Spleen (tissue), 11 donors: ENCODE results near the gene IQSEC3. TPM values are rescaled to one million over a fixed set of nuclear protein-coding genes. Genes with fewer than 3 reads are reported as not detected.
"Not testable (repeated sequence)": the region's sequence is repeated elsewhere in the genome, so short reads cannot be mapped to it uniquely, and the experiment has no call there.

Experiments
- DNase-seq: peaks from one replicate; pipeline ENCODE4 v3.0.0-alpha.2; 2020
- H3K27ac ChIP-seq, 8 donors: fragments of 200-600 bp; sonication (generic) in 7 of 8; 1 replicate in 4 of 8; 2 replicates in 4 of 8; pipeline versions ENCODE4 v1.5.0 to v1.8.0; 2016 to 2021; ENCODE audit warnings: inconsistent platforms in 4 of 8, mild to moderate bottlenecking in 4 of 8, moderate library complexity in 1 of 8
- H3K27me3 ChIP-seq, 7 donors: fragments of 200-600 bp; sonication (generic) in 6 of 7; replicated peaks in 1 of 7; 1 replicate in 4 of 7; 2 replicates in 3 of 7; pipeline versions ENCODE4 v1.5.0 to v1.8.0; 2016 to 2021; ENCODE audit warnings: inconsistent platforms in 3 of 7, mild to moderate bottlenecking in 1 of 7
- H3K36me3 ChIP-seq, 6 donors: fragments of 200-600 bp; sonication (generic) in 5 of 6; 1 replicate in 4 of 6; 2 replicates in 2 of 6; pipeline versions ENCODE4 v1.5.0 to v1.8.0; 2016 to 2021; ENCODE audit warnings: inconsistent platforms in 2 of 6
- H3K4me1 ChIP-seq, 6 donors: fragments of 200-600 bp; sonication (generic) in 5 of 6; 1 replicate in 3 of 6; 2 replicates in 3 of 6; pipeline versions ENCODE4 v1.5.0 to v1.8.0; 2016 to 2021; ENCODE audit warnings: inconsistent platforms in 3 of 6
- H3K4me3 ChIP-seq, 8 donors: fragments of 200-600 bp; sonication (generic) in 7 of 8; 1 replicate in 4 of 8; 2 replicates in 4 of 8; pipeline versions ENCODE4 v1.5.0 to v1.8.0; 2016 to 2021; ENCODE audit warnings: inconsistent platforms in 4 of 8, mild to moderate bottlenecking in 4 of 8, moderate library complexity in 2 of 8
- H3K9me3 ChIP-seq, 8 donors: fragments of 200-600 bp; sonication (generic) in 7 of 8; 1 replicate in 4 of 8; 2 replicates in 4 of 8; pipeline versions ENCODE4 v1.5.0 to v1.8.0; 2016 to 2021; ENCODE audit warnings: inconsistent platforms in 4 of 8
- CTCF ChIP-seq, 11 experiments: fragments of 200-600 bp in 7 of 11; fragments of 450-650 bp in 4 of 11; sonication (generic) in 4 of 11; IDR thresholded peaks in 8 of 11; conservative IDR thresholded peaks in 3 of 11; 1 replicate in 7 of 11; 2 replicates in 4 of 11; pipeline versions ENCODE4 v1.4.0 to v1.8.0; 2016 to 2021; ENCODE audit warnings: antibody characterized with exemption in 11 of 11, inconsistent platforms in 4 of 11, mild to moderate bottlenecking in 1 of 11
- POLR2A ChIP-seq, 3 donors: fragments of 450-650 bp; IDR thresholded peaks; one replicate each; pipeline ENCODE4 v1.5.1; 2017; ENCODE audit warnings: antibody characterized with exemption in 3 of 3, mild to moderate bottlenecking in 1 of 3
- POLR2AphosphoS5 ChIP-seq, 3 donors: sonication (generic); formaldehyde crosslinking; IDR thresholded peaks; one replicate each; pipeline ENCODE4 v1.5.1; 2017; ENCODE audit warnings: antibody characterized with exemption in 3 of 3
- WGBS, 5 donors: extraction: QIAGEN DNeasy Blood & Tissue Kit in 3 of 5; methylation state at CpG; one replicate each; pipeline versions ENCODE4 v1.1.5 to v1.1.7; 2013 to 2018; 5-methylcytosine and 5-hydroxymethylcytosine counted together
- intact Hi-C: fragments of 100-400 bp; cut with DNase I; formaldehyde crosslinking; loops from one replicate; pipeline ENCODE4 v1.15.0; 2023; ENCODE audit warnings: low total_unique reads
- polyA plus RNA-seq, 3 donors: library from polyadenylated mRNA; stranded (reverse); fragments of 200-250 nt; gene quantifications; one replicate each; pipeline ENCODE4 v1.2.1, GENCODE V29; 2013
- total RNA-seq, 7 donors: library from RNA; depleted of rRNA in 3 of 7; stranded (reverse); fragments of >200 nt in 3 of 7; fragmentation: NEBNext Ultra II Directional in 4 of 7; extraction: Animal tissue kit (Norgen Biotek cat#: 25700) in 4 of 7; gene quantifications; one replicate each; pipeline versions ENCODE4 v1.1.0 to v1.2.1, GENCODE V29; 2016 to 2021
- donor health status: healthy with polysubstance abuse.
- donor health status: DM: no; HTN: no; CAD: no; lungs with moderate emphysema.
- donor health status: DM: no; HTN: no; CAD: no.
- donor health status: Bipolar disorder and iron deficiency.
- donor health status: healthy.
- donor health status: DM: no; HTN: no; CAD: no.
- donor health status: DM: yes; HTN: yes; CAD: no.

Gene IQSEC3
- total and polyA plus RNA-seq, 10 donors = 0.20 to 1.6 (median 0.52) TPM; not detected in 1

- Histone ChIP-seq H3K4me1 (peaks cover 0 to 30% (median 17%) of the 10 kb centered on the region in 6 donors), H3K27me3 (peaks cover 0 to 57% (median 13%) of the 10 kb centered on the region in 7 donors), H3K36me3 (no peaks in the 10 kb centered on the region), H3K4me3 (no peak overlapping the region), H3K27ac (no peak overlapping the region), H3K9me3 (no peaks in the 10 kb centered on the region)
- no peak for DNase-seq
- no peak for TF ChIP-seq POLR2A (IDR thresholded peaks at IDR 0.05)
- TF ChIP-seq CTCF (IDR thresholded peaks at IDR 0.05 in 8 of 11, conservative IDR thresholded peaks at IDR 0.05 in 3 of 11) = no peak
- no peak for TF ChIP-seq POLR2AphosphoS5 (IDR thresholded peaks at IDR 0.05)
- intact Hi-C loops = no loop called here
- WGBS, 5 donors = 32 to 54% (median 44%) methylated on average over 12 to 13 of the region's 13 CpGs
Observed at GRCh38 chr12:184811-185575, 118.4 kb downstream of the IQSEC3 start.

GRCh38 chr12:185576-185955, 119.0 kb downstream of the IQSEC3 start:
- TF ChIP-seq POLR2A (IDR thresholded peaks at IDR 0.05) = no peak
- TF ChIP-seq CTCF (IDR thresholded peaks at IDR 0.05 in 8 of 11, conservative IDR thresholded peaks at IDR 0.05 in 3 of 11) = no peak
- TF ChIP-seq POLR2AphosphoS5 (IDR thresholded peaks at IDR 0.05) = no peak
- Histone ChIP-seq H3K4me1 (peaks cover 0 to 25% (median 13%) of the 10 kb centered on the region in 6 donors), H3K36me3 (no peaks in the 10 kb centered on the region), H3K9me3 (no peaks in the 10 kb centered on the region), H3K4me3 (no peak overlapping the region), H3K27ac (no peak overlapping the region), H3K27me3 (peaks cover 0 to 63% (median 15%) of the 10 kb centered on the region in 7 donors)
- no peak for DNase-seq
- WGBS, 5 donors = 59 to 79% (median 70%) methylated on average over 8 of the region's 8 CpGs
- intact Hi-C loops = no loop called here

- Histone ChIP-seq H3K27me3 (peaks cover 0 to 65% (median 15%) of the 10 kb centered on the region in 7 donors), H3K27ac (no peak overlapping the region), H3K9me3 (no peaks in the 10 kb centered on the region), H3K4me1 (peaks cover 0 to 19% (median 10%) of the 10 kb centered on the region in 6 donors), H3K36me3 (no peaks in the 10 kb centered on the region), H3K4me3 (no peak overlapping the region)
- intact Hi-C loops = no loop called here
- TF ChIP-seq POLR2A (IDR thresholded peaks at IDR 0.05) (no peak), POLR2AphosphoS5 (IDR thresholded peaks at IDR 0.05) (no peak), CTCF (IDR thresholded peaks at IDR 0.05 in 8 of 11, conservative IDR thresholded peaks at IDR 0.05 in 3 of 11) (no peak)
- DNase-seq = no peak
- 80 to 86% (median 85%) methylated on average over 9 to 11 of the region's 11 CpGs for WGBS, 5 donors
Observed at GRCh38 chr12:186006-186625, 119.5 kb downstream of the IQSEC3 start.

- Histone ChIP-seq H3K4me1 (peaks cover 0 to 18% (median 10%) of the 10 kb centered on the region in 6 donors), H3K27me3 (peaks cover 0 to 70% (median 15%) of the 10 kb centered on the region in 7 donors), H3K4me3 (peak overlapping the region in 5 of 8 donors; percentile 33 to 71 (median 42))
- intact Hi-C loops, H3K9me3 ChIP-seq, H3K36me3 ChIP-seq, H3K27ac ChIP-seq, DNase-seq: not testable (repeated sequence)
- WGBS, 5 donors = 45 to 86% (median 68%) methylated on average over 34 to 53 of the region's 53 CpGs
Observed at GRCh38 chr12:187986-188909, 121.7 kb downstream of the IQSEC3 start.
